ENCODE results near the gene IL16.
"Not testable (repeated sequence)": the region's sequence is repeated elsewhere in the genome, so short reads cannot be mapped to it uniquely, and the experiment has no call there.

IL16 gene

DNA sequence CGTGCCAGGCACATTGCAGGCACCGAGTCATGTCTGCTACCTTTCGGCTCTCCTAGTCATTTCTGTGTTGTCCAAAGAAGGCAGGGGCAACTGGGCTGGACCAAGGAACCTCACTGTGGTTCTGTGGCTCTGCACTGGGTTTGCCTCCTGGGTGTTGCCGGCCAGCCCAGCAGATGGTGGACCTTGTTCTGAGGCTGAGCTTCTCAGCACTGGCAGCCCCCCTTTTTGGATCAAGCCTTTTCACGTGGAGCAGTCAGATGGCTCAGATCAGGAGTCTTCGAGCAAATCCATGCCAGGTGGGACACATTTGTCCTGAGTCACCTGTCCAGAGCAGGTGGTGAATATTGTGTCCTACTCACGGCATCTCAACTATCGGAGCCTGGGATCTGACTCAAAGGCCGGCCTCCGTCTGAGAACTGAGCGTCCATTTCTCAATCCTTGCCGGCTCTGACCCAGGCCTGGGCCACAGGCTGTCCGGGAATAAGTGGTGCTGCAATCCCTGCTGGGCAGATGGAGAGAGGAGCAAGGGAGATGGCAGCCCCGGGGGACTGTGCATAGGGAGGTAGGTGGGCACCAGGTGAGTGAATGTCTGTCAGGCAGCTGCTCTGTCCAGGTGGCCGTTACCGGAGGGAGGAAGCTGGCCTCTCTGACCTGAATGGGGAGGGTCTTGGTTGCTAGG, at the start of gene IL16:
Gene IL16, plus strand, starts transcription at position 304 of the 679 bp plus-strand sequence. CDS start 28,521 bp downstream, outside the sequence.
- no peak for DNase-seq (ENCODE audit: low spot score)

GRCh38 chr15:81151389-81151788, 45.3 kb upstream of the IL16 start:
- DNase-seq (ENCODE audit: low spot score), result no peak

DNA sequence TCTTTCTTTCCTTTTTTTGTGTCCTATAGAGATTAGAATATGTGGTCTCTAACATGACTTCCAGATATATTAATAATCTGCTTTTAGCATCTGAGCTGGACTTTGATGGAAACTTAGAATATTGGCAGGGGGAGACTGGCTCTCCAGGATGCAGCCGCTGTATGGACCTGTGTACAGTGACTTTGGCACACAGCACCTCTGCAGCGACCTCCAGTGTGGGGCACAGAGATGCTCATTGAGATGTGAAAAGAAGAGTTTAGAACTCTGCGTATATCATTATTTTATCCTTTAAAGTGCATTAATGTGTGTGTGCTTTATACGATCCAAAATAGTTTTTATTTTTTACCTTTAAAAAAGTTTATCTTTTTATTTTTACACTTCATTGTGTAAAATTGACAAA, 44.3 kb upstream of the IL16 start:
- DNase-seq (ENCODE audit: low spot score), result no peak

DNA sequence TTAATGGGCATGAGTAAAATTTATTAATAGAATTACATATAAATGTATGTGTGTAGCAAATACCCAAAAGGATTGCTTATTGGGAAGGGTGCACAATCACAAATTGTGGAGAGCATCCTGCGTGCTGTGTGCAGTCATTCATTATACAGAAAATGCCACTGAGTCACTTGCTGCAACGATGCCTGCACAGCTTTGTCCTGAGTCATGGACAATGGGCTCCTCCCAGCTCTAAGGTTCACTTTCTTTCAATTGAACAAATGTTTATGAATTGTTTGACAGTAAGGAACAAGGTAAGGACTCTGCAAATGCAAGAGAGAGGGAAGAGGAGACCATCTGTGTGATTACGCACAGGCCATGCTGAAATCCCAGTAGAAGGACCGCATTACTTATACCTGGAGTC, 43.9 kb upstream of the IL16 start:
- DNase-seq (ENCODE audit: low spot score), result peak; percentile 34

GRCh38 chr15:81155375-81156218, 41.1 kb upstream of the IL16 start:
- peak; percentile 56 for DNase-seq (ENCODE audit: low spot score)

DNA sequence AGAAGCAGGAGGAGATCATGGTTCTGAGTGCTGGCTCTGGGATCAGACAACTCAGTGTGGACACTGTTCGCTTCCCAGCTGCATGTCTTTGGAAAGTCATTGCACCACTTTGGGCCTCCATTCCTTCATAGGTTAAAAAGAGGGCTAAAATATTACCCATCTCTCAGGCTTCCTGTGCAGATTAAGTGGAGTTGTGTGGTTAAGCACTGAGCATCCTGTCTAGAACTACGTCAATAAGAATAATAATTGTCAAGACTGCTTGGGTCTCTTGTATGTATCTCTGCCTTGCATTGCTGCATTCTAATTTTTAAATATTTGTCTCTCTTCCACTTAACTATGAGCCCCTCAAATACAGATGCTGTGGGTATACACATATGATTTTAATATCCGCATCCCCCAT, 40.4 kb upstream of the IL16 start:
- no peak for DNase-seq (ENCODE audit: low spot score)

DNA sequence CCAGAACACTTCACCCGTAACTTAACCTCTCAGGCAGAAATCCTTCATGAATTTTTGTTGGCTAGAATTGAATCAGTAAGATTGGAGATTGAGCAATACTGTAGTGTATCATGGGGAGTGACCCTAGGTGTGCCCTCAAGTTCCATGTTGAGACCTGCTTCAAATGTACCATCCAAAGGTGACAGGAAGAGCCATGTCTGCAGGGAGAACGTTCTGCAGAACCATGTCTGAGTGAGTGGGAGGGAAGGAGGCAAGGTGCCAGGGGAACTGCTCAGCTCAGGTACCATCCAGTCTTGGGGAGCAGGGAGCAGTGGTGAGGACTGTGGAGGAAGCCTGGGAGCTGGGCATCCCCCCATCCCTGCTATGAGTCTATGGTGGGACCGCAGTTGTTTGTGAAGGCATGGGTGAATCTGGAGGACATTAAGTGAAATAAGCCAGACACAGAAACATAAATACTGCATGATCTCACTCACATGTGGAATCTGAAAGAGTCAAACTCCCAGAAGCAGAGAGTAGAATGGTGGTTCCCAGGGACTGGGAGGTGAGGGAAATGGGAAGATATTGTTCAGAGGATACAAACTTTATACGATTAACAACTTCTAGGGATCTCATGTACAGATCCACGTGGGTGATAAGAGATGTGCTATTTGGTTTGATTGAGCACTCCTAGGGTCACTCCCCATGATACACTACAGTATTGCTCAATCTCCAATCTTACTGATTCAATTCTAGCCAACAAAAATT, 39.3 kb upstream of the IL16 start:
- DNase-seq (ENCODE audit: low spot score), result no peak

DNA sequence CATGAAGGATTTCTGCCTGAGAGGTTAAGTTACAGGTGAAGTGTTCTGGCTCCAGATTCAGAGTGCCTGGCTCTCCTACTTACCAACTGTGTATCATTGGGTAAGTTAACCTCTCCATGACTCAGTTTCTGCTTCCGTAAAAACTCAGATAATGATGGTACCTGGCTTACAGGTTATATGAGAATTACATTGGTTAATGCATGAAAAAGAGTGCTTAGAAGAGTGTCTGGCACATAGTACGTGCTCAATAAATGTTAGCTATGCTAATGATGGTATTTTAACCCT, 38.8 kb upstream of the IL16 start:
- no peak for DNase-seq (ENCODE audit: low spot score)

- DNase-seq (ENCODE audit: low spot score), result not testable (repeated sequence)
These were observed 38.1 kb upstream of the IL16 start for GRCh38 chr15:81158561-81158960.

GRCh38 chr15:81160312-81161159, 36.1 kb upstream of the IL16 start:
- DNase-seq (ENCODE audit: low spot score), result peak; percentile 79

GRCh38 chr15:81161160-81161673, 35.5 kb upstream of the IL16 start:
- no peak for DNase-seq (ENCODE audit: low spot score)

GRCh38 chr15:81161851-81162250, 34.8 kb upstream of the IL16 start:
- no peak for DNase-seq (ENCODE audit: low spot score)

DNA sequence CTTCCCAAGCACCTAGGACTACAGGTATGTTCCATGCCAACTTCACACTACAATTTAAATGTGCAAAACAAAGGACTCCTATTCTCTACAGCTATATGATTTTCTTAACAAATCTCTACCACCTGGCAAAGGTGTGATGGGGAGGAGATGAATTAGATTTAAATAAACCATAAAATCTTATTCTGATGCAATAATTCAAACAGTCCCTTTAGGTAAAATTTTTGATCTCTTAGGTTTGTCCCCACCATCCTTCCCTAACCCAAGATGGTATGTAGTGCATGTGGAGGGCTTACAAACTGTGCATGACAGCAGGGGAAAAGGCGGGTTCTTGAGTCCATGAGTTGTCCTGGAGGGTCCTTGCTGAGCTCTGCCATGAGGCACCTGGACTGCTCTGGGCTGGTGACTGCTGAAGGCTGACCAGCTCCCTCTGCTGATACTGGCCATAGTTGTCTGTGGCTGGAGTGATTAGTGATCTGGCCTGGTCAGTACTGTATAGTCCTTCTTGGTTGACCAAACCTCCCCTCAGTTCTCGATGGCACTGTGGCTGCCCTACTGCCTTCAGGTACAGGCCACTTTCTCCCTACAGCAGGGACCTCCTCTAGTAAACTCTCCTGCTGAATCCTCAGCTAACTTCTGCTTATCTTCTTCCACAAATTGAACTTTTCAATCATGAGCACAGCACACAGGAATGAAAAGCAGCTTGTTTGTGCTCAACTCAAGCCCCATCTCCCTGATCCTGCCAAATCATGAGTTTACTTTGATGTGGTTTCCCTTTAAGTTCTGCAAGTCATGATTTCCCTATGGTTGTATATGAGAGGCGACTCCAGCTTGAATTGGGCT, 32.5 kb upstream of the IL16 start:
- peak; percentile 83 for DNase-seq (ENCODE audit: low spot score)

GRCh38 chr15:81165535-81165934, 31.1 kb upstream of the IL16 start:
- no peak for DNase-seq (ENCODE audit: low spot score)

DNA sequence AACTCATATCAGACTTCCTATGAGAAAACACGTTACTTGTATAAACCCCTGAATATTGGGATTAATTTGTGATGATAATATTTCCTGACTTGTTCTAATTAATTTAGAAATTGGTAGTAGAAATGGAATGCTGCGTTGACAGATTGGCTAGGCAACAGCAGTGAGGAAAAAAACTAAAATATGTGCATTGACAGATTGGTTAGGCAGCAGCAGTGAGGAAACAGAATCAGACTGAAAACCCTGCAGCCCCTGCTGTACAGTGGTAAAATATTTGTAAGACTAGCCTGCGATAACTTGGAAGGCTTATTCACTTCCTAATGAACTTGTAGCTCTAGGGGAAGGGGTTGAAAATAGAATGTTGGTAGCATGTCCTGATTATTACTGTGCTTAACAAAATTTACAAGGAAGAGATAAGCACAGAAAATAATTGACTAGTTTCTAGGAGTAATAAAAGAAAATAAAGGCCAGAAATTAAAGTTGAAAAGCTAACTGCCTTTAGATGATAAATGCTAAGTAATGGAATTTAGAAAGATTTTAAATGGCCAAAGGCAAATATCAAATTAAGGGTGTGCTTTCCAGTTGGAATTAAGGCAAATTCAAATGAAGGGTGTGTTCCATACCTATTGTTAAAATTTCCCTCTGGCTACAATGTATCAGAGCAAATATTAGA, 29.9 kb upstream of the IL16 start:
- no peak for DNase-seq (ENCODE audit: low spot score)

- DNase-seq (ENCODE audit: low spot score), result no peak
These were observed 28.6 kb upstream of the IL16 start for GRCh38 chr15:81168131-81168526.

- DNase-seq (ENCODE audit: low spot score), result no peak
These were observed 28.0 kb upstream of the IL16 start for GRCh38 chr15:81168644-81169043.

DNA sequence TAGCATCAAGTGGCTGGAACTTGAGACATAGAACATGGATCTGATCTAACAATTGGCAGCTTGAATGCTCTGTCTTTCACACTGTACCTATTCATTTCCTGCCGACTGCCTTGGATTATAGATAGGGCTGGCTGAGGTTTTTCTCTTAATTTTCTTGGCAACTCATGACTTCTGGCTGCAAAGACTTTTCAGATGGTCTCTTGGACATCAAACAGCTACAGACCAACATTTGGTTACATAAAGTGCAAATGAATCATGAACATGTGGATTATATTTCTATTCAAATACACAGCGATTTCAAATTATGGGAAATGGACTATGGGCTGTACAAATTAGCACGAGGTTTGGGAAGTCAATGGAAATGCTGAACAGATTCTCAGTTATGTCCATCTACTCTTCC, 26.2 kb upstream of the IL16 start:
- DNase-seq (ENCODE audit: low spot score), result no peak

- DNase-seq (ENCODE audit: low spot score), result no peak
These were observed 25.4 kb upstream of the IL16 start for GRCh38 chr15:81171286-81171685.

- DNase-seq (ENCODE audit: low spot score), result no peak
These were observed 22.4 kb upstream of the IL16 start for GRCh38 chr15:81174125-81174791.

Measured in AG08396 (cell line).